Kasumi-1 (cell line): ENCODE data around the gene USP36.

ENCODE experiments used
- DNase-seq, 2 experiments: peaks; one replicate each; lab custom pipeline; 2025; lab: John Stamatoyannopoulos, UW

Gene USP36

DNA sequence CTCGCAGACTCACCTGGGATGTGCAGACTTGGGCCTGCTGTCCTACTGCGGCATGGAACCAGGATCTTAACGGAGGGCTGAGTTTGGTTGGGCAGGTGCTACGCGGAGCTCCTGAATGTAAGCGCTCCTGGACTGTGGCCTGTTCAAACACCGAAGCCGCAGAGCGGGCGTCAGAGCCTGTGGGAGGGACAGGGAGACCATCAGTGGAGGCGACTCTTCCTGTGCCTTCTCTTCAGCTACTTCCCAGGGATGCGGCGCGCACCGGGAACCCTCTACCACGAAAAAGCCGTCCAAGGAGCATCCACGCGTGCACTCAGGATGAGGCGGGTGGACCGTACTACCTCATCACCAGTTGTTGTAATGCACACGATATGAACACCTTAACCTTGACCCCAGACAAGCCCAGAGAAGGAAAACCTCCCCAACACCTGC, 2.0 kb downstream of the USP36 start:
- no peak for DNase-seq

DNA sequence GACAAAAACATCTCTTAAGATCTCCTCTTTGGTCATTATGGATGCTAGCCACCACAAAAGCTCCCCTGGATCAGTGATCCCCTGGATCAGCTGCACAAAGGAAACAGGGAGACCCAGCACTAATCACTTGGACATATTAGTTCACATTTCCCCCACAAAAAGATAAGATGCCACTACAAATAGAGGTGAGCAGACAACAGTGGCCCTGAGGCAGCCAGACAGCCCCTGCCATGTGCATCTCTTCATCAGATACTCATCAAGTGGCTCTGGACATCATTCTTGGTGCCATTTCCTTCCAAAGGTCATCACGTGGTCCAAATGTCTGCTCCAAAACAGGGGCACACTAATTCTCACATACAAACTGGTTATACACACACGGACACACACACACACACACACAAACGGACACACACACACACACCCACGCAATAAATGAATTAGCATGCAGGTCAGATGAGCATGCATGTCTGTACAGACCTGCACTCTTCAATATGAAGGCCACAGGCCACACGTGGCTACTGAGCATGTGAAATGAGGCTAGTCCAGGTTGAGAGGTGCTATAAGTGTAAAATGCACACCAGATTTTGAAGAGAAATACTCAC, 4.1 kb downstream of the USP36 start:
- no peak for DNase-seq

DNA sequence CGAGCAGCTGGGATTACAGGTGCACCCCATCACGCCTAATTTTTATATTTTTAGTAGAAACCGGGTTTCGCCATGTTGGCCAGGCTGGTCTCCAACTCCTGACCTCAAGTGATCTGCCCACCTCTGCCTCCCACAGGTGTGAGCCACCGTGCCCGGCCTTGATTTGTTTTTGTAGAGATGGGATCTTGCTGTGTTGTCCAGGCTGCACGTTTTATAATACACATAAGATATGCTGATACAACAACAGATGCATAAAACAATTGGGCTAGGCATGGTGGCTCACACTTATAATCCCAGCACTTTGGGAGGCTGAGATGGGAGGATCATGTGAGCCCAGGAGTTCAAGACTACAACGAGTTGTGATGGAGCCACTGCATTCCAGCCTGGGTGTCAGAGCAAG, 6.0 kb downstream of the USP36 start:
- no peak for DNase-seq

DNA sequence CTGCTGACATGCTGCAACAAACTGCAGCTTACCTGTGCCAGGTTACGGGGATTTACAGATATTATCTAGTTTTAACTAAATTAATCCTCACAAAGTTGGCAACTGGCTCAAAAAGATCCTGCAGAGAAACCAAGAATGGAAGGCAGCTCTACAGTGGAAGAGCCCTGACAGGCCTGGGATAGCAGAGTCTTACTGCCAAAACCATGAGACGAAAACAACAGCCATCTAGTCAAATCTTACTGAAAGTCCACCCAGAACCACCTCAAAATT, 8.1 kb downstream of the USP36 start:
- DNase-seq = no peak

- no peak for DNase-seq
Observed at GRCh38 chr17:78831688-78832540, 8.7 kb downstream of the USP36 start.

DNA sequence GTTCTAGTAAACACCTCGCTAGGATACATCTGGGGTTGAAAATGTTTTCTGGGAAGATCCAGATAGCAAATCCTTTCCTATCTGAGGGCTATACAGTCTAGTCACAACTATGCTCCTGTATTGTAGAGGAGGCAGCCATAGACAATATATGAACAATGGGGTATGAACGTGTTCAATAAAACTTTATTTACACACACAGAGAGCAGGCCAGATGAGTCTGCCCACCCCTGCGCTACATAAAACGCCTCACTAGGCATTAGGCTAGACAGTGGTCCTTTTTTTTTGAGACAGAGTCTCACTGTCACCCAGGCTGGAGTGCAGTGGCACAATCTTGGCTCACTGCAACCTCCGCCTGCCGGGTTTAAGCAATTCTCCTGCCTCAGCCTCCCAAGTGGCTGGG, 11.1 kb downstream of the USP36 start:
- no peak for DNase-seq

DNA sequence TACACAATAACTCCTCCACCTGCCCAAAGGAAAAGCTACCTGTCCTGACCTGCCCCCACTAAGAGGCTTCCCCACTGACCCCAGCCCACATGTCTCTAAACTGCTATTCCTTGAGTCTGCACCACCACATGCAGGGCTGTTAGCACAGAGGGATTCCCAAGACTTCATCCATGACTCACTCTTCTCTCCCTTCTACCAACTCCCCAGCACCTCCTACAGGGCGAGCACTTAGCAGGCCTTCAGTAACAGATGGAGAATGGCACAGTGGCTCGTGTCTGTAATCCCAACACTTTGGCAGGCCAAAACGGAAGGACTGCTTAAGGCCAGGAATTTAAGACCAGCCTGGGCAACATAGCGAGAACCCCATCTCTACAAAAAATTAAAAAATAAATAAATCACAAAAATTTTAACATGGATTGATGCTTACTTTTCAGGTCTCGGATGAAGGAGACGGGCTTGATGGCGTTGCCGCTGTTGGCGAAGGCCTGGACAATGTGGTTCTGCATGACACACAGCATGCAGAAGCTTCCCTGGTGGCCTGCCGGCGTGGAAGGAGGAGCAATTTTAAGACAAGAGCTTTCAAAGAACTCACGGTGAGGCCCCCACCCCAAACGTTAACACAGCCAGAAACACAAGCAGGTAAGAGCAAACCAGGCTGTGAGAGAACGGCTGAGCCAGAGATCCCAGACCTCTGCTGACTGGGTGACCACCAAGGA, 12.0 kb downstream of the USP36 start:
- DNase-seq = peak; percentile 74 to 89

GRCh38 chr17:78826836-78827509, 13.6 kb downstream of the USP36 start:
- peak; percentile 98 for DNase-seq

- DNase-seq = no peak
Observed at GRCh38 chr17:78826421-78826820, 14.2 kb downstream of the USP36 start.

- no peak for DNase-seq
Observed at GRCh38 chr17:78825696-78826095, 14.9 kb downstream of the USP36 start.

- DNase-seq = no peak
Observed at GRCh38 chr17:78824240-78824639, 16.4 kb downstream of the USP36 start.

GRCh38 chr17:78823282-78824046, 17.1 kb downstream of the USP36 start:
- no peak for DNase-seq

GRCh38 chr17:78822552-78822951, 18.1 kb downstream of the USP36 start:
- DNase-seq = no peak

DNA sequence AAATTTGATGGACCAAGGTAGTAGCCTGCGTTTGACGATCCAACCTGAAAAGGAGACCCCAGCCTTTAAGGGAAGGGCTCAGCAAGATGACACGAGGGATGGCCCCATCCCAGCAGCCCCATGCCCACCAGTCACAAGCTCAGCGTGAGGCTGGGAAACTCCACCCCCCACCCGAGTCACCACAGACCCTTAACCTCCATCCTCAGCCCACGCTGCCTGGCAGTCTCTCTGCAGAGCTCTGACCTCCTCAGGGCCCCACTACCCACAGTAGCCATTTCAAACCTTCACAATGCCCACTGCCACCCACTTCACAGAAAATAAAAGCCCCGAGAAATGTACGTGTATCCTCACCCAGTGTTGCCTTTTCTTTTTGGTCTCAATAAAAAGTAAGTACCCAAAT, 18.7 kb downstream of the USP36 start:
- DNase-seq = no peak

DNA sequence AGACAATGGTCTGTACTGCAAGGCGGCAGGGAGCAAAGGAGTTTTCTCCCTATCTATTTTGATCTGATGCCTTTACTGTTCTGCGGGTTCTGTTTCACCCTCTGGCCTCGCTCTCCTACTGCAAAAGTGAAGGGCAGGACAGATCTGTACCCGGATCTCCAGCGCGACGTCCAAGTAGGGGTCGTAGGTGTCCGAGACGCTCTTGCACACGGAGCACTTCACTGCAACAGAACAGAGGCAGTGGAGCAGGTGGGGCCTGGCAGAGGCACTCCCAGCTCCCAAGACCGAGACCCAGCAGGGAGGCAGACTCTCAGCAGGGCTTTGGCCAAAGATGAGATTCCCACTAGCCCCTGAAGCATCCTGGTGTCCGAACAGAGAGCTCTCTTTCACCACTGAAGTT, 19.8 kb downstream of the USP36 start:
- DNase-seq = no peak

DNA sequence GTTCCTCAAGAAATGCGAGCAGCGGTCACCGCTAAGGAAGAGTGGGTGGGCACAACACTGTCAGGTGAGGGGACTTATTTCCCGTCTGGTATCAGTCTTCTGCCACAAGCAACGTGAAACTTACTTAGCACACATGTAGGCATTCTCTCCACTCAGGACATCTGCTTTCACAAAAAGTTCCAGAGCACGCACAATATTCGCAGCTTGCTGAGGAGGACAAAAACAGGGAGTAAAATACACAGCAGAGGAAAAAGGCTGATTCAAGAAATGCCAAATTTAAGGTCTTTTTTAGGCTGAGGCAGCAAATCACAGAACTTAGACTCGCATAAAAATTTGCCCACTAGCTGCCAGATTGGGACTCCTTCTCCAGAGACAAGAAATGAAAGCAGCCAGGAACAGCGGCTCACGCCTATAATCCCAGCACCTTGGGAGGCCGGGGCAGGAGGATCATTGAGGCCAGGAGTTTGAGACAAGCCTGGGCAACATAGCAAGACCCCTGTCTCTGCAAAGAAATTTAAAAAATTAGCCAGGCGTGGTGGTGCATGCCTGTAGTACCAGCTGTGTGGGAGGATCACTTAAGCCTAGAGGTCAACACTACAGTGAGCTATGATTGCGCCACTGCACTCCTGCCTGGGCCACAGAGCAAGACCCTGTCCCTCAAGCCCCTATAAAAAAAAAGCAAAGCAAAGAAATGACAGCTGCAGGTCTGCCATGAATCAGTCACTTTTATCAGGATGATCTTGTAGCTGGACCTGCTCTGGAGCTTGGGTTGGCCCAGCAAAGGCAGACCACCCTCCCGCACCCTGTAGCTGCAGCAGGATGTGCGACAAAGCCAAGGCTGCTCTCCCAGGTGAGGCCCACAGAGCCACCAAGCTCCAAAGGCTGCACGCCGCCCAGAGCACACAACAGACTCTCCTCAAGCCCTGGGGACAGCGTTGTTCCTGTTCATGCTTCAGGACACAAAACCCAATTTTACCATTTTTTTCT, 20.5 kb downstream of the USP36 start:
- no peak for DNase-seq

DNA sequence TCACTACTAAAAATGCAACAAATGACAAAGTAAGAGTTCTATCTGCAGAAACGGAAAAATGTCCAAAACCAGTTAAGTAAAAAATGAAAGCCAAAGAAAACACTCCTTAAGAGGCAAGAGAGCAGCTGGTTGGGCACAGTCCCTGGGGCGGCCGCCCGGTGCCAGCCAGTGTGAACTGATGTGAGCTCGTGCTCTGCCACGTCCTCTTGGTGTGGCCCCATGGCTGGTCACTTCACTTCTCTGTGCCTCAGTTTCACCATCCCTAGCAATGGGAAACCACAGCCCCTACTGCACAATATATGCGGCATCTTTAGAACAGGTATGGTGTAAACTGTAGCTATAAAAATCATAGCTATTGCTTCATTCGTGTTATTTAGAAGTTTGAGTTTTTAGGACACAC, 21.2 kb downstream of the USP36 start:
- DNase-seq = peak in 1 of 2 experiments; percentile 43

GRCh38 chr17:78818932-78819331, 21.7 kb downstream of the USP36 start:
- peak; percentile 94 to 95 for DNase-seq

DNA sequence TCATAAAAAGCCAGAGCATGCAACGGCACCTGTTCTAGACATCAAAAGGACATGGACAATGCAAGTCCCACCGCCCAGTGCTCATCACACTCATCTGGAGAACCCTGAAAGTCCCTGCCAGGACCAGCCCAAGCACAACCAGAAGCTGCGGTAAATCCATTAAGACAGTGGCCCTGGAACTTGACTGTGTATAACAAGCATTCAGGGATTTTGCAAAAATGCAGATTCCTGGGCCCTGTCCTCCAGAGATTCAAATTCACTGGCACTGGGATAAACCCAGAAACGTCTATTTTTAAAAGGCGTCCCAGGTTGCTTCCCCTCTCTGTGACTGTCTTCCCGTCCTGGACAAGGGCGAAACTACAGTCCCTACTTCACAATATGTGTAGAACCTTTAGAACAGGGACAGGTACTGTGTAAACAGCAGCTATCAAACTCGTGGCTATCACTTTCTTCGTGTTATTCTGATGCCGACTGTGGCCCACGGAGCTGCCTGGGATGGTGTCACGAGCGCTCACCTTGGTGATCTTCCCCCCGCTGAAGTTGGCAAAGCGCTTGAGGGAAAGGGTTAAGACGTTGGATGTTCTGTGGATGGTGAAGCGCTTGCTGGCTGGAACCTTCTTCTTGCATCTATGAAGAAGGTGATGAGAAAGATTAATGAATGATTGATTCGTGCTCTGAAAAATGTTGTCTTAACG, 22.3 kb downstream of the USP36 start:
- DNase-seq = no peak

- DNase-seq = no peak
Observed at GRCh38 chr17:78817123-78817522, 23.5 kb downstream of the USP36 start.
